ENCODE data around the gene ANOS1. TPM values are rescaled to one million over a fixed set of nuclear protein-coding genes. Genes with fewer than 3 reads are reported as not detected.

The ANOS1 gene
- total and polyA plus RNA-seq, 2 of the 8 experiments (the other 6 are each of a cell fraction or from before 2014, with no cell fraction given) = 34.4 to 59.0 TPM

DNA sequence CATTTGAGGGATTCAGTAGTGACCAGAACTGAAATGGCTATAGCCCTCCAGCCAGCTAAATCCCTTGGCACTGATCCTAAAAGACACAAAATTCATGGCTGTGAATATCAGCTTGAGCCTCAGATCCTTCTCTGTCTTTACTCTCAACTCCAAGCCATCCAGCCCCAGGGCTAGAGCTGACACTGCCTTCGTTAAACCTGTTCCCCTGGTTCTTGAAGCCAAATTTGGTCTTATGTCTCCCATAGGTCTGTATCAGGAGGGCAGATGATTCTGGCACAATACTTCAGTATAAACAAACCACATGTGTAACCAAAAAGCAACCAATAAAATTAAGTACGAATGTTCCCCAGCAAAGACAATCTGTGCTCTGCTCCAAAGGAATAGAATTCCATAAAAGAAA lies 78.0 kb downstream of the ANOS1 start (continued):
- TF ChIP-seq, protein P1, sequence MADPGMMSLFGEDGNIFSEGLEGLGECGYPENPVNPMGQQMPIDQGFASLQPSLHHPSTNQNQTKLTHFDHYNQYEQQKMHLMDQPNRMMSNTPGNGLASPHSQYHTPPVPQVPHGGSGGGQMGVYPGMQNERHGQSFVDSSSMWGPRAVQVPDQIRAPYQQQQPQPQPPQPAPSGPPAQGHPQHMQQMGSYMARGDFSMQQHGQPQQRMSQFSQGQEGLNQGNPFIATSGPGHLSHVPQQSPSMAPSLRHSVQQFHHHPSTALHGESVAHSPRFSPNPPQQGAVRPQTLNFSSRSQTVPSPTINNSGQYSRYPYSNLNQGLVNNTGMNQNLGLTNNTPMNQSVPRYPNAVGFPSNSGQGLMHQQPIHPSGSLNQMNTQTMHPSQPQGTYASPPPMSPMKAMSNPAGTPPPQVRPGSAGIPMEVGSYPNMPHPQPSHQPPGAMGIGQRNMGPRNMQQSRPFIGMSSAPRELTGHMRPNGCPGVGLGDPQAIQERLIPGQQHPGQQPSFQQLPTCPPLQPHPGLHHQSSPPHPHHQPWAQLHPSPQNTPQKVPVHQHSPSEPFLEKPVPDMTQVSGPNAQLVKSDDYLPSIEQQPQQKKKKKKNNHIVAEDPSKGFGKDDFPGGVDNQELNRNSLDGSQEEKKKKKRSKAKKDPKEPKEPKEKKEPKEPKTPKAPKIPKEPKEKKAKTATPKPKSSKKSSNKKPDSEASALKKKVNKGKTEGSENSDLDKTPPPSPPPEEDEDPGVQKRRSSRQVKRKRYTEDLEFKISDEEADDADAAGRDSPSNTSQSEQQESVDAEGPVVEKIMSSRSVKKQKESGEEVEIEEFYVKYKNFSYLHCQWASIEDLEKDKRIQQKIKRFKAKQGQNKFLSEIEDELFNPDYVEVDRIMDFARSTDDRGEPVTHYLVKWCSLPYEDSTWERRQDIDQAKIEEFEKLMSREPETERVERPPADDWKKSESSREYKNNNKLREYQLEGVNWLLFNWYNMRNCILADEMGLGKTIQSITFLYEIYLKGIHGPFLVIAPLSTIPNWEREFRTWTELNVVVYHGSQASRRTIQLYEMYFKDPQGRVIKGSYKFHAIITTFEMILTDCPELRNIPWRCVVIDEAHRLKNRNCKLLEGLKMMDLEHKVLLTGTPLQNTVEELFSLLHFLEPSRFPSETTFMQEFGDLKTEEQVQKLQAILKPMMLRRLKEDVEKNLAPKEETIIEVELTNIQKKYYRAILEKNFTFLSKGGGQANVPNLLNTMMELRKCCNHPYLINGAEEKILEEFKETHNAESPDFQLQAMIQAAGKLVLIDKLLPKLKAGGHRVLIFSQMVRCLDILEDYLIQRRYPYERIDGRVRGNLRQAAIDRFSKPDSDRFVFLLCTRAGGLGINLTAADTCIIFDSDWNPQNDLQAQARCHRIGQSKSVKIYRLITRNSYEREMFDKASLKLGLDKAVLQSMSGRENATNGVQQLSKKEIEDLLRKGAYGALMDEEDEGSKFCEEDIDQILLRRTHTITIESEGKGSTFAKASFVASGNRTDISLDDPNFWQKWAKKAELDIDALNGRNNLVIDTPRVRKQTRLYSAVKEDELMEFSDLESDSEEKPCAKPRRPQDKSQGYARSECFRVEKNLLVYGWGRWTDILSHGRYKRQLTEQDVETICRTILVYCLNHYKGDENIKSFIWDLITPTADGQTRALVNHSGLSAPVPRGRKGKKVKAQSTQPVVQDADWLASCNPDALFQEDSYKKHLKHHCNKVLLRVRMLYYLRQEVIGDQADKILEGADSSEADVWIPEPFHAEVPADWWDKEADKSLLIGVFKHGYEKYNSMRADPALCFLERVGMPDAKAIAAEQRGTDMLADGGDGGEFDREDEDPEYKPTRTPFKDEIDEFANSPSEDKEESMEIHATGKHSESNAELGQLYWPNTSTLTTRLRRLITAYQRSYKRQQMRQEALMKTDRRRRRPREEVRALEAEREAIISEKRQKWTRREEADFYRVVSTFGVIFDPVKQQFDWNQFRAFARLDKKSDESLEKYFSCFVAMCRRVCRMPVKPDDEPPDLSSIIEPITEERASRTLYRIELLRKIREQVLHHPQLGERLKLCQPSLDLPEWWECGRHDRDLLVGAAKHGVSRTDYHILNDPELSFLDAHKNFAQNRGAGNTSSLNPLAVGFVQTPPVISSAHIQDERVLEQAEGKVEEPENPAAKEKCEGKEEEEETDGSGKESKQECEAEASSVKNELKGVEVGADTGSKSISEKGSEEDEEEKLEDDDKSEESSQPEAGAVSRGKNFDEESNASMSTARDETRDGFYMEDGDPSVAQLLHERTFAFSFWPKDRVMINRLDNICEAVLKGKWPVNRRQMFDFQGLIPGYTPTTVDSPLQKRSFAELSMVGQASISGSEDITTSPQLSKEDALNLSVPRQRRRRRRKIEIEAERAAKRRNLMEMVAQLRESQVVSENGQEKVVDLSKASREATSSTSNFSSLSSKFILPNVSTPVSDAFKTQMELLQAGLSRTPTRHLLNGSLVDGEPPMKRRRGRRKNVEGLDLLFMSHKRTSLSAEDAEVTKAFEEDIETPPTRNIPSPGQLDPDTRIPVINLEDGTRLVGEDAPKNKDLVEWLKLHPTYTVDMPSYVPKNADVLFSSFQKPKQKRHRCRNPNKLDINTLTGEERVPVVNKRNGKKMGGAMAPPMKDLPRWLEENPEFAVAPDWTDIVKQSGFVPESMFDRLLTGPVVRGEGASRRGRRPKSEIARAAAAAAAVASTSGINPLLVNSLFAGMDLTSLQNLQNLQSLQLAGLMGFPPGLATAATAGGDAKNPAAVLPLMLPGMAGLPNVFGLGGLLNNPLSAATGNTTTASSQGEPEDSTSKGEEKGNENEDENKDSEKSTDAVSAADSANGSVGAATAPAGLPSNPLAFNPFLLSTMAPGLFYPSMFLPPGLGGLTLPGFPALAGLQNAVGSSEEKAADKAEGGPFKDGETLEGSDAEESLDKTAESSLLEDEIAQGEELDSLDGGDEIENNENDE (IDR thresholded peaks at IDR 0.05; ENCODE audit: insufficient replicate concordance, low read length) = no peak
